HG02885 (cell line): ENCODE measurements around the gene TPP1.

Source experiments
- ATAC-seq: cut with Tn5 transposase; IDR thresholded peaks from one replicate; pipeline ENCODE4 v1.9.1; 2021; ENCODE audit warnings: mild to moderate bottlenecking; ENCODE audit not compliant: unreplicated experiment, poor library complexity

The TPP1 gene

GRCh38 chr11:6629892-6630631 is 10.8 kb upstream of the TPP1 start:
- ATAC-seq, result no peak

GRCh38 chr11:6629573-6629891 is 10.3 kb upstream of the TPP1 start:
- ATAC-seq, result no peak

- ATAC-seq, result no peak
Observed at GRCh38 chr11:6628526-6628925, 9.3 kb upstream of the TPP1 start.

- ATAC-seq, result peak; percentile 80
Observed at GRCh38 chr11:6627762-6628241, 8.6 kb upstream of the TPP1 start.

GRCh38 chr11:6626971-6627761 is 7.9 kb upstream of the TPP1 start:
- ATAC-seq, result no peak

GRCh38 chr11:6625832-6626420 is 6.7 kb upstream of the TPP1 start:
- ATAC-seq, result no peak

DNA sequence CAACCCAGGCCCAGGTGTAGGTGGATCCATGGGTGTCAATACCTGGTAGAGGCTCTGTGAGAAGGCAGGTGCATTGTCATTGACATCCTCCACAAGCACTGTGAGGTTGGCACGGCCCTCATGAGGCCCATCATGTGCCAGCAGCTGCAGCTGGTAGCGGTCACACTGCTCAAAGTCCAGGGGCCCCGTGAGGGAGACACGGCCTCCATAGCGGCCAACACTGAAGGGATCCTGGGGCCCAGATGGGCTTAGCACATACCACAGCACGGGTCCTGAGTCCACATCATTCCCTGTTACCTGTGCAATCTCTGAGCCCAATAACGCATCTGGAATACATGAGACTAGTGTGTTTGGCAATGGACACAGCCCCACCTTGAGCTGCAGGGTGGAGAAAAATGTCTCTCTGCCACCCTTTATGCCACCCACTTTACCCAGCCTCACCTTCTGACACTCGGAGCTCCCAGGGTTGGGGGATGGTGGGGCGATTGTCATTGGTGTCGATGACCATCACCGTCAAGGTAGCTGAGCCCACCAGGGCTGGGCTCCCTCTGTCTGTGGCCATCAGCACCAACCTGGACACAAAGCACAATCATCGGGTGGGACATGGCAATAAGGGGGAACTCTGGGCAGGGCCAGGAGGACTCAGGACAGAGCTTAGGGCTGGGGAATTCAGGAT is 6.1 kb upstream of the TPP1 start:
- ATAC-seq, result no peak

DNA sequence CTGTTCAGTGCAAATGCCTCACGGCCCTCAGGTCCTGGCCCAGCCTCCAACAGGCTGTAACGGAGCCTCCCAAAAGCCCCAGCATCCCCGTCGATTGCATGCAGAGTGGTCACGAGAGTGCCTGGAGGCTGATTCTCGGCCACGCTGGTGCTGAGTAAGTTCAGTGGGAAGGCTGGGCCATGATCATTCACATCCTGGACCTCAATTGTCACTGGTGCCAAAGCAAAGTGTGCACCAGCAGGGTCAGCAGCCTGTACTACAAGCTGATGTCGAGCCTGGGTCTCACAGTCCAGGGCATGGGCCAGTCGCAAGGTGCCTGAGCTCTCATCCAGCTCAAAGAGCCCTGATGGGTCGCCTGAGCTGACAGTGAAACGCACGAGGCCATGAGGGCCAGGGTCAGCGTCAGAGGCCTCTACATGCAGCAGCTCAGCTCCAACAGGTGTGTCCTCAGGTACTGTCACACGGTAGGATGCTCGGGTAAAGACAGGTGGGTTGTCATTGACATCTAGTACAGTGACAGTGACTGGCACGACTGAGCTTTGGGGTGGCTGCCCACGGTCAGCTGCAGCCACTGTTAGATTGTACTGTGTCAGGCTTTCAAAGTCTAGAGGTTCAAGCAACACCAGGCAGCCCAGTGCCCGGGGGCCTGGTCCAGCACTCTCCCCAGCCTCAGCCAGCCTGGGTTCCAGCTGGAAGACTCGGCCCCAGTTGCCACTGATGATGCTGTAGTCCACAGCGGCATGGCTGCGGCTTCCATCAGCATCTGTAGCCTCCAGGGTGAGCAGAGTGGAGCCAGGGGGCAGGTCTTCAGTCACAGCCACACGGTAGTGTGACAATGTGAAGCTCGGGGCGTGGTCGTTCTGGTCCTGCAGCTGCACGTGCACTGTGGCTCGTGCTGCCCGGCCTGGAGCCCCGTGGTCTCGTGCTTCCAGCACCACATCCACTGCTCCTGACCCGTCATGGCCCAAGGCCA is 4.5 kb upstream of the TPP1 start:
- no peak for ATAC-seq

GRCh38 chr11:6622261-6623171 is 3.3 kb upstream of the TPP1 start:
- no peak for ATAC-seq

DNA sequence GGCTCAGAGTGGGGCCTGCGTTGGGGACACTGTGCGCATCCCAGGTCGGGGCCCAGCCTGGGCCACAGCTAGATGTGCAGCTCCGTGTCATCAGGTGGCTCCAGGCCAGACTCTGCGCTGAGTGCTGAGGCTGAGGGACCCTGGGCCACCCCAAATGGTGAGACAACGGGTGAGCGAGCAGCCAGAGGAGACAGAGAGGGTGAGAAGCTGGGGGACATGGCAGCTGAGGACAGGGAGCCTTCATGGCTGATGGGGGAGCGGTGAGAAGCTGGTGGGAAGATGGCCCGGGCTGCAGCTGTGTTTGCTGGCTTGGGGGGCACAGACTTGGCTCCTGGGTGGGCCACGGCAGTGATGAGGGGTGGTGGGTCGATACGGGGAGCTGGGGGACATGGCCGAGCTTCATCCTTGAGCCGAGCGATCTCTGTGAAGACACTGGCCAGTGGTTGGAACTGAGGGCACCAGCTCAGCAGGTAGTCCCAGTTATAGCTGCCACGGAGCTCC is 2.5 kb upstream of the TPP1 start:
- no peak for ATAC-seq

DNA sequence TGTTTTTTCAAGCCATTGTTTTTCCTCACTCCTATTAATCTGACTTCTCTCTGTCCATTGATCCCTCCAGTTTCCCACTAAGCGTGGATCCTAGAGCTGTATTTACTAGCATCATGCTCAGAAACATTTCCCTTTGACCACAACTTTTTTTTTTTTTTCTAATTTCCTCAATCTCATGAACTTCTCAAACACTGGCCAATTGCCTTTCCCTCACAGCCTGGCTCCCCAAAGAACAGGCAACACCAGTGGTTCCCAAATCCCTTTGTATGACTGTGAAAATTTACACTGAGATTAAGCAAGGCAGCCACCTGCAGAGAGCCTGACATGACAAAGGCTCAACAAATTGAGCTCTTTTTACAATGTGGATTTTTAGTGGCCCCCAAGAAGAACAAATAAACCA is 1.4 kb upstream of the TPP1 start:
- no peak for ATAC-seq

- ATAC-seq, result peak; percentile 18
Observed at GRCh38 chr11:6618117-6619003, 862 bp downstream of the TPP1 start.

DNA sequence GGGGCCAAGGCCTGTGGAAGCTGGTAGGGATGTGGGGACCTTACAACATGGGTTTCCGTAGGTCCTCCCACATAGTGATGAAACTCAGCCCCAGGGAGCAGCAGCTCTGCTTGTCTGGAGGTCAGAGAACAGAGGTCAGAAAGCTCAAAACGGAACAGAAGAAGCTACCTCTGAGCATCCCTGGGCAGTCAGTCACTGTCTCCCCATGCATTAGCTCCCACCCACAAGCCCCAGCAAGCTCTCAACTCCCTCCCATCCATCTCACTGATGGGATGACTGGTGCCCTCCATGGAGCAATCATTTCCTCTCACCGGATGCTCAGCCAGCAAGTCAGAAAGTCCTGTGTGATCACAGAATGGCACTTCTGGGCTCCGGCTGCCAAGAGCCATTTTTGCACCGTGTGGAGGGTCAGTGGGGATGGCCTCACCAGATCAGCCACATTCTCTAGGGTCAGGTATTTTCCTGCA is 1.9 kb downstream of the TPP1 start:
- ATAC-seq, result no peak

DNA sequence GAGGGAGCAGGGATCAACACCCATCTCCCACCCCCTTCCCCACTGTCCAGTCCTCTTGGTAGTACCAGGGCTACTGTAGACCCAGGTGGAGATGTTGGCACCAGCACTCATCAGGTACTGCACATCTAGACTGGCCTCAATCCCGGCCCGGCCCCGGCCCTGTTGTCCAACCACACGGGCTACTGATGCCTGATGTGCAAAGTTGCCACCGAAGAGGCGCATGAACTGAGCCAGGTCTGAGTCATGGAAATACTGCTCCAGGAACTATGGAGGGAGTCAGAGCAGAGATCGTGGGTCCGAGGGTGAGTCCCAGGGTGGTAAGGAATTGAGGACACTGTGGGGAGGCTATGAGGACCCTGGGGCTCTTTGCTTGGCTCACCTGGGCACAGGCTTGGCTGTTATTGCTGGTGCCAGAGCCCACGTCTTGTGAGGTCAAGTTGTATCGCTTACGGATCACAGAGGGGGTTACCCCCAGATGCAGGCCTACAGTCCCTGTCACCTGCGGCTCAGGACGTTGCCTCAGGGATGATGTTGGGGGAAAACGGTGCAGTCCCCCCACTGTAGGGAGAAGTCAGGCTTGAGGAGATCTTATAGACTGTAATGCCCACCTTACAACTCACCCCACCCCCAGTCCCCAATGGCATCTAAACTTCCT is 2.5 kb downstream of the TPP1 start:
- no peak for ATAC-seq

GRCh38 chr11:6615882-6616585 is 3.2 kb downstream of the TPP1 start:
- no peak for ATAC-seq

GRCh38 chr11:6615046-6615445 is 4.2 kb downstream of the TPP1 start:
- no peak for ATAC-seq
